GM19043 (cell line): ENCODE data around the gene MAP2K7.
A peak's percentile ranks its signal among the peaks of the same experiment; 100 is the strongest.
"Not testable (repeated sequence)": the region's sequence is repeated elsewhere in the genome, so short reads cannot be mapped to it uniquely, and the experiment has no call there.

ENCODE experiments used
- ATAC-seq: cut with Tn5 transposase; IDR thresholded peaks from one replicate; pipeline ENCODE4 v1.9.1; 2021; ENCODE audit warnings: low read depth; ENCODE audit not compliant: unreplicated experiment

Gene MAP2K7

DNA sequence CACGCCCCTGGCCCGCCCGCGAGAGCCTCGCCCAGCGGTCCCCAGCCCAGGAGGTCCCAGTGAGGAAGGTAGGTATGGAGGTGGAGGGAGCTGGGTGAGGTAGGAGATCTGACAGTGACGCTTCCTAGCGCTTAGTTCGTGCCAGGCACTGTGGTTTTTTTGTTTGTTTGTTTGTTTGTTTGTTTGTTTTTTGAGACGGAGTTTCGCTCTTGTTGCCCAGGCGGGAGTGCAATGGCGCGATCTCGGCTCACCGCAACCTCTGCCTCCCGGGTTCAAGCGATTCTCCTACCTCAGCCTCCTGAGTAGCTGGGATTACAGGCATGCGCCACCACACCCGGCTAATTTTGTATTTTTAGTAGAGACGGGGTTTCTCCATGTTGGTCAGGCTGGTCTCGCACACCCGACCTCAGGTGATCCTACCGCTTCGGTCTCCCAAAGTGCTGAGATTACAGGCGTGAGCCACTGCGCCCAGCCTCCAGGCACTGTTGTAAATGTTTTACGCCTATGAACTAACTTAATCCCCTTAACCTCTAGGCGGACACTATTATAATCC lies 14.5 kb downstream of the MAP2K7 start:
- not testable (repeated sequence) for ATAC-seq

DNA sequence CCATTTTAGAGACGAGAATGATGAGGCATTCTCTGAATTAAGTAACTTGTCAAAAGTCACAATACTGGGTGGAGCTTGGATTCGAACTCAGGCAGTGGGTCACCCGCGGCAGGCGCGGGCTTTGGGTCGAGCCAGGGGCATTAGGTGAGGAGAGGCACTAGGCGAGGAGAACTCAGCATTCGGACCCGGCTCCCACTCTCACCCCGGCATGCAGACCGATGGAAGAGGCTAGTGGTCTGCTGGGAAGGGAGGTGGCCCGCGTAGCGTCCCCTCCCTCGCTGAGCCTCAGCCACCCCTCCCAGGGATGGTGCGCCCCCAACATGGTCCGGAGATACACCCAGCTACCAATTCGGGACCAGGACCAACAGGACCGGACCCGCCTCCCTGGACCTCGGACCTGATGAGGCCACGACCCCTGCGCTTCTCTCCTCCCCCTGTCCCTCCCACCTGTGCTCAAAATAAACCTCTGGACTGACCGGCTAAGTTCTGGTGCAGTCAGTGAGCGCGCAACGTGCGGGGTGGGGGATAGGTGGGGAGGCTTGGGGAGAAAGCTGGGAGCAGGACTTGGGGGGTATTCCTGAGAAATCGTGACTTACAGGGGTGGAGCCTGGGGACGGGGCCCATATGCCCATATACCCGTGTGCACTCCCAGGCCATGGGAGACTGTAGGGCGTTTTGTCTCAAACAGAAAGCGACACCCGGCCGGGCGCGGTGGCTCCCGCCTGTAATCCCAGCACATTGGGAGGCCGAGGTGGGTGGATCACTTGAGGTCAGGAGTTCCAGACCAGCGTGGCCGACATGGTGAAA lies 15.1 kb downstream of the MAP2K7 start:
- no peak for ATAC-seq

DNA sequence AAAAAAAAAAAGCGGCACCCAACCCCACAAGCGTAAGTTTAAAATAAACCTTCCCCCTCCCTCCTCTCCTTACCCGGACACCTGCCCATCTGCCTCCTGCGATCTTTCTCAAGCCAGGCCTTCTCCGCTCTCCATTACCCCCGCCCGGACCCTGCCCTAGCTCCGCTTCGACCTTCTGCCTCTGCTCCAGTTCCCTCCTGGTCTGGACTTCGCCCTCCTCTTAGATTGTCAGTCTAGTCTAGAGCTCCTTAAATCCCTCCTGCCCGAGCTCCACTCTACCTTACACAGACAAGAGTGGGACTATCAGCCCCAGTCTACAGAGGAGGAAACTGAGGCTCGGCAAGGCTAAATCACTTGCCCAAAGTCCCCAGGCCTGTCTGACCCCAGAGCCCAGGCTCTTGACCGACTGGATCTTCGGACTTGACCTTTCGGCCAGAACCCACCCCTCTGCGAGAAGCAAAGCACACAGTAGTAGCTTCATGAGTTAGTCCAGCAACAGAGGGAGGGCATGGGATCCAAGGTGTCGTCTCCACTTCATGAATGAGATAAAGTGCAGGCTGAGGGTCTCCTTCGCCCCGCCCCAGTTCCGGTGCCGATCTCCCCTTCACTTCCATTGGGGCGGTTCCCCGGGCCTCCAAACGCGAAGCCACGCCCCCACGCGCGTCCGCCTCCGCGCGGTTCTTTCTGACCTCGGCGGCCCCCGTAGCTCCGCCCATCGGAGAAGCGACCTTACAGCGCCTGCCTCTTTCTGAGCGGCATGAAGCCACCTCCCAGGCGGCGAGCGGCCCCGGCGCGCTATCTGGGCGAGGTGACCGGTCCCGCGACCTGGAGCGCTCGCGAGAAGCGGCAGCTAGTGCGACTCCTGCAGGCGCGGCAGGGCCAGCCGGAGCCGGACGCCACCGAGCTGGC lies 16.2 kb downstream of the MAP2K7 start, which contains the start of gene SNAPC2:
SNAPC2 (plus strand) TSS at position 729 of the 909 bp plus-strand sequence; CDS start at position 758, 29 bp downstream.
- ATAC-seq: peak; percentile 52

DNA sequence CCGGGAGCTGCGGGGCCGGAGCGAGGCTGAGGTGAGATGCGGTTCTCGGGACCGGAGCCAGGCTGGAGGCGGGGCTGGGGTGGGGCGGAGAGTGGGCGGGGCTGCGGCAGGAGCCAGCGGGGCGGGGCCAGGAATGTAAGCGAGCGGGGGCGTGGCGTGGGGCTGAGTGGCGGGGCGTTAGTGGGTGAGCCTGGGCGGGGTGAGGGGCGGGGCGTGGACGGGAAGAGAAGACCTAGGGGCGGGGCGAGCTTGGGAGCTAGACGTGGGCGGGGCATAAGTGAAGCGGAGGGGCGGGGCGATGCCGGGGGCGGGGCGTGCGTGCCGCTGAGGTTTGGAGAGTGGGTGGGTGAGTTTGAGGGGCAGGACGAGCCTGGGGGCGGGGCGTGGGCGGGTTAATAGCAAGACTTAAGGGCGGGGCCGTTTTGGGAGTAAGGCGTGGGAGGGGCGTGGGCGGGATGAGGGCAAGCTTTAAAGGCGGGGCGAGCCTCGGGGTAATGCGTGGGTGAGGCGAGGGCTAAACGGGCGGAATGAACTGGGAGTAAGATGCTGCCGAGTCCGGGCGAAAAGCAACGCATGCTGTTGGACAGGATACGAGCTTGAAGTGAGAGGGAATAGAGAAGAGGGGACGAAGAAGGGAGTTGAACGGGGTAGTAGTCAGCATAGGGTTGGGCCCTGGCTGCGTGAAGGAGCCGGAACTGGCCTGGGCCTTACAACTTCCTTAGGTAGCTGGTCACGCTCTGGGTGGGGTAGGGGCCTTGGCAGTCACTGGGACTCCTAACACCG lies 17.0 kb downstream of the MAP2K7 start:
- ATAC-seq: peak; percentile 28

DNA sequence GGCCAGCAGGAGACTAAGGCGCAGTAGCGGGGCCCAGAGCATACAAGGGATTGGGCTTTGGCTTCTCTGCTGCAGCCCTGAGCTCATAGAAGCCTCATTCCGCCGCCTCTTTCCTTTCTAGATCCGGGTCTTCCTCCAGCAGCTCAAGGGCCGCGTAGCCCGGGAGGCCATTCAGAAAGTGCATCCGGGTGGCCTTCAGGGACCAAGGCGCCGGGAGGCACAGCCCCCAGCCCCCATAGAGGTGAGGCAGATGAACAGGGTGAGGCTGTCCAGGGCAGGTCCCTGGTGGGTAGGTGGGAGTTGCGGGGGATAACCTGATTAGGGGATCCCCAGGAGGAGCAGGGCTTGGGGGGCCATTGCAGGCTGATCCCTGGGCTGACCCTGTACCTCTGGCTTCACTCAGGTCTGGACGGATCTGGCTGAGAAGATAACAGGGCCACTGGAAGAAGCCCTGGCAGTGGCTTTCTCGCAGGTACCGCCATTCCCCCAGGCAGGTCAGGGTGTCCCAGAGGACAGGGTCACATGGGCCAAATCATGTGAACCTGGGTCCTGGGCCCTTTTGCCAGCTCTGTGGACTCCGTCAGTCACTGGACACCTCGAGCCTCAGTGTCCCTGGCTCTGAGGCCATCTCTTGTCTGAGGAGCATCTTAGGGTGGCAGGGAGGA lies 17.8 kb downstream of the MAP2K7 start:
- ATAC-seq: no peak

DNA sequence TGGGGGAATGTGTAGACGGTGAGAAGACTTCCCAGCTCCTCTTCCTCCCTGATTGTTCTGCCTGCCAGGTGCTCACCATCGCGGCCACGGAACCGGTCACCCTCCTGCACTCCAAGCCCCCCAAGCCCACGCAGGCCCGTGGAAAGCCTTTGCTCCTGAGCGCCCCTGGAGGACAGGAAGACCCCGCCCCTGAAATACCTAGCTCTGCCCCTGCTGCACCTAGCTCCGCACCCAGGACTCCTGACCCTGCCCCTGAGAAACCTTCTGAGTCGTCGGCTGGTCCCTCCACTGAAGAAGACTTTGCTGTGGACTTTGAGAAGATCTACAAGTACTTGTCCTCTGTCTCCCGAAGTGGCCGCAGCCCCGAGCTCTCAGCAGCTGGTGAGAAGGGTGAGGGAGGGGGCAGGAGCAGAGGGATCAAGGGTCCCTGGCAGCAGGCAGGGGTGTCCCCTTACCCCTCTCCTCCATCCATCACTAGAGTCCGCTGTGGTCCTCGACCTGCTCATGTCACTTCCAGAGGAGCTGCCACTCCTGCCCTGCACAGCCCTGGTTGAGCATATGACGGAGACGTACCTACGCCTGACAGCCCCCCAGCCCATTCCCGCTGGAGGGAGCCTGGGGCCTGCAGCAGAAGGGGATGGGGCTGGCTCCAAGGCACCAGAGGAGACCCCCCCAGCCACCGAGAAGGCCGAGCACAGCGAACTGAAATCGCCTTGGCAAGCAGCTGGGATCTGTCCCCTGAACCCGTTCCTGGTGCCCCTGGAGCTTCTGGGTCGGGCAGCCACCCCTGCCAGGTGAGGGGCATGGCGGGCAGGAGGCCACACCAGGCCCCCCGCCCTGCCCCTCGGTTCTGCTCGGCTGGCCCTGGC lies 18.5 kb downstream of the MAP2K7 start:
- no peak for ATAC-seq

DNA sequence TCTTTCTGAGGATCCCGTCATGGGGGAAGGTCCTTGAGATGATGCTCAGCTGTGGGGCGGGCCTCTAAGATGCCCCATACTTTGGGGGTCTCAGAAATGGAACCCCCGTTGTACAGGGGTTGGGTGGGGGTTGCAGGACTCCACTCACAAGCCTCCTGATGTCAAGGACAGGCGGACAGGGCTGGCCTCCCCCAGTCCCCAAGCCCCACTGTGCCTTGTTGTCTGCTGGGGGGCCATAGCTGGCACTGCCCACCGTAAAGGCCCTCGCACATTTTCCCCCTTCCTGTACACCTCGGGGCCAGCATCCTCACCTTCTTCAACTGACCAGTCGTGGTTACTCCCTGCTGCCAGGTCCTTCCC lies 19.1 kb downstream of the MAP2K7 start:
- no peak for ATAC-seq

DNA sequence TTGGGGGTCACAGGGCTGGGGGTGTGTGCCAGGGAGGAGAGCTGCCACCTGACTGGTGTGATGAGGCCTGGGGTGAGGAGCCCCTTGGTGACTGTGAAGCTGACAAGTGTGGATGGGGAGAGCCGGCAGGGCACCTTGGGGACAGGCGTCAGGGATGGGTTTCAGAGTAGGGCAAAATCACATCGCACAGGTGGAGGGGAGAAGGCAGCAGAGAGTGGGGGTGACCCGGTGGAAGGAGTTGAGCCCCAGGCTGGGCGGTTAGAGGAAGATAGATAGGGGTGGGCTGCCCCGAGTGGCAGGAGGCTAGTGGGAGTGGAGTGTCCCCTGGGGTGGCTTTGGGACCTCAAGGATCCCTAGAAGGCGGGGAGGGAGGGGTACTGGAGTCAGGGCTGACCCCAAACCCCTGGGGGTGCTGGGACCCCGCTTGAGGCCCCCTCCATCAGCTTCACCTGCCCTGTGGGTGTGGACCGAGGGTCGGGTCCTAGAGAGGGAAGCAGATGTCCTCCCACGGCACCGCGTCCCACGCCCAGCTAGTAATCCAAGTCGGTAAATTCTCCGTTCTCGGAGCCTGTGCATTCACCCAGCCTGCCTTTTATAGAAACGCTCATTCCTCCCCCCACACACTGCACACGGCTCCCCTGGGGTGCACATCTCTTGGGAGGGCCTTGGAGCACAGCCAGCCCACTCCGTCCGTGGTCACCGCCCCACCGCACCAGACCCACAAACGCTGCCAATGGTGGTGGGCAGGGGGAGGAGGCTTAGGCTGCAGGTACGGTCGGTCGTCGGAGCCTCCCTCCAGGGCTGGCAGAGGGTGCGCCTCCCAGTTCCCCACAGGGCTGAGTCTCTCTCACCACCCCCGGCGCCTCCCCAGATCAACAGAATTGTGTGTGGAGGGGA lies 19.9 kb downstream of the MAP2K7 start:
- ATAC-seq: no peak

DNA sequence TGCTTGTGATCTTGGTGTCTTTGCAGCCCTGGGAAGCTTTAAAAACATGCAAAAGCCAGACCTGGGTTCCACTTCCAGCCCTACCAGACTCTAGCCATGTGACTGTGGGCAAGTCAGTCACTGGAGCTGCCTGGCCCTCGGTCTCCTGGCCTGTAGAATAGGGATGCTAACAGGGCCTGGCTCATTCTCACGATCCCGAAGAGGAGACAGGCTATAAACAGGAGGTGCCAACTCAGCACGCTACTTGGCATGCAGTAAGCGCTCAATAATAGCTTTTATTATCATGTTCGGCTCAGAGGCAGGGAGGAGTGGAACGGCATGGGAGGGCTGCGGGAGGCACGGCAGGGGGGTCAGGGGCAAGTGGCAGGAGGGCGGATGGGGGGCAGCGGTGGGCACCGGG lies 20.6 kb downstream of the MAP2K7 start:
- ATAC-seq: no peak

DNA sequence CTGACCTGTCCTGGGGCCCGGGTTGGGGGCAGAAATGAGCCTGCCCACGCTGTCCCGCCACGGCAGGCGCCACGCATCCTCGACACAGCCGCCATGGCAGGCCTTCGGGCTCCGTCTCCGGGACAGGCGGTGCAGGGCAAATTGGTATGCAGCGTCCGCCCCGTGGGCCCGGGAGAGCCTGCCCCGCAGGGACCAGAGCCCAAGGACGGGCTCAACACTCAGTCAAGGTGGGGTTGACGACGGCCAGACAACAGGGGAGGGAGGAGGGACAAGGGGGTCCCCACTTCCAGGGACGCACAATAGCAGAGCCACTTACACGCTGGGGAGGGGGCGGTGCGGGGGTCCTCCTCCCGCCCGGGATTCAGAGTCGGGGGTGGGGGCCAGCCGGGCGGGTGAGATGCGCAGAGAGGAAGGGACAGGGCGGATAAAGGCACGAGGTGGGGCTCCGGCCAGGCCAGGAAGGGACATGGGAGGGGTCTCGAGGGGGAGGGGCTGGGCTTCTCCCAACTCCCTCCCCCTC lies 21.0 kb downstream of the MAP2K7 start:
- ATAC-seq: no peak

DNA sequence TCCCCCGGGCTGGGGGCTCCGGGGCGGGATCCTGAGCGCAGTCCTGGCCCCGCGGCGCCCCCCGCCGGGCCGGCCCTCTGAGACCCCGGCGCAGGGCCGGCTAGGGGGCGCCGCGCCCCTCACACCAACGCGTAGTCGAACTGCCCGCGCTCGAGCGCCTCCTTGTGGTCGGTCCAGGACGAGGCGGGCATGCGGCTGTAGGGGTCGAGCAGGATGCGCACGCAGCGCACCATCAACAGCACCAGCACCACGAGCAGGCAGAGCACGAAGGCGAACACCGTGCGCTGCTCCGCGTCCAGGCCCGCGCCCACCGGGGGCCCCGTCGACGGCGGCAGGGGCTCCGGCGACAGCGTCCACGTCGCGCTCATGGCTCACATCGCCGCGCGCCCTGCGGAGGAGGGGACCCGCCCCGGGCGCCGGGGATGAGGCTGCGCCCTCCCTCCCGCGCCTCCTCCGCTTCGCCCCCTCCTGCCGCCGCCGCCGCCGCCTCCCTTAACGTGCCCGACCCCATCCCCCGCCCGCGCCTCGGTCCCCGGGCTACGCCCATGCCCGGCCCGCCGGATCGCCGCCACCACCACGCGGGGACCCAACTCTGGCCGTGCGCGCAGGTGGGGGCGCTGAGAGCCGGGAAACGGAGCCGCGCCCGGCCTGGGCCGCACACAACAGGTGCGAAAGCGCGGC lies 21.6 kb downstream of the MAP2K7 start:
- ATAC-seq: no peak

DNA sequence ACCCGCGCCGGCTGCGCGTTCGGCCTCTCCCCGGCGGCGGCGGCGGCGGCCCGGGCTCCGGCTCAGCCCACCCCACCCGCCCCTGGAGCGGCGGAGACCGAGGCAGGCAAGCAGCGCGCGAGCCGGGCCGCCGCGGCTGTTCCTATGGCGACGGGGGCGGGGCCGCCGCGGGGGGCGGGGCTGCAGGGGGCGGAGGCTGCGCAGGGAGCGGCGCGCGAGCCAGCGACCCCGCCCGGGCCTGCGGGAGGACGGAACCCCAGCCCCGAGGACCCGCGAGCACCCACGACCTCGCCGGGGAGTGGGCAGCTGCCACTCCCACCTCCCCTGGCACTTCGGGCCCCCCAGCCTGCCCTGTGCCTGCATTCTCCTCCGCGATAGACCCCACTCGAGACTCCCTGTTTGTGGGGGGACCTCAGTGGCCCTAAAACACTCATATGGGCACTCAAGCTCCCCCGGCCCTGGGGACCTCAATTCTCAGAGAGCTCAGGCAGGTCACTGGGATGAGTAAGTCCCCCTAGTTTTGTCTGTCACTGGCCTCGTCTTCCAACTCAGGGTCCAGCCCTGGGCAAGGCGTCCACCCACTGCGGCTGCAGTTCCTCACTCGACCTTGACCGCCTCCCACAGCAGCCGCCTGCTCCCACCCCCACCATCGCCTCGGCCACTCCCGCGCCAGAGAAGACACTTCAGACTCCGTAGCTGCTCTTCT lies 22.5 kb downstream of the MAP2K7 start, which contains the start of gene CTXN1:
CTXN1 (minus strand) TSS at position 115 of the 706 bp plus-strand sequence. CDS start 597 bp downstream, outside the sequence.
- ATAC-seq: no peak

DNA sequence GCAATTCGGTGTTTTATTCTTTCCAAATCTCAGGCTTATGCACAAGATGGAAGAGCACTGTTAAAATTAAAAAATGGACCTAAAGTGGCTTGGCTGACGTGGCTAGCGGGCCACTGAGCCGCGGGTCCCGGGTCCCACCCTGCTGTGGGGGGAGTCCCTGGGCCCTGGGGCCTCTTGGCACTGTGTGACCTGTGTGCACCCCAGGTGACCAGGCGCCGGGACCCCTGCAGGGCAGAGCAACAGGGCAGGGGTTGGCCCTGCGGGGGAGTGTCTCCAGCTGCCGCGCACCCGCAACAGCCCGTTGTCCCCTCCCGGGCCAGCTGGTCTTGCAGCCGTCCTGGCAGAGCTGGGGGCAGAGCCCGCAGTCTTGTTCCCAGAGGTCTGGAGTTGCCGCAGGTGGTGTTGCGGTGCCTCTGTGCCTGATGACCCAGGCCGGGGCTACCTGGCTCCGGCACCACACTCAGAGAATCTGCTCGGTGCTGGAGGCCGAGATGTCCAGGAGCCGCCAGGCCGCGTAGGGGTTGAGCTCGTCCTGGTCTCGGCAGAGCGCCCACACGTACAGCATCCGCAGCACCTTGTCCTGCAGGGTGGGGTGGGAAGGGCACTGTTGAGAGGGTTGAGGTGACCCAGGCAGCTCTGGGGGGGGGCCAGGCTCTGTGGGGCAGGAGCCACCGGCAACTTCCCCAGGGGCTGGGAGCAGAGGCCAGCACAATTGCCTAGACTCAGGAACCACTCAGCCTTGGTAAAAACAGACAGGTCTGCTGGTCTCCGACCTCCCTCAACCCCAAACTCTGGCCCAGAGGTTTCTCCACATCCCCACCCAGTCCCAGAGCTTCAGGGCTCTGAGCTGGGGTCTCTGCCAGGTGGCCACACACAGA lies 23.3 kb downstream of the MAP2K7 start:
- no peak for ATAC-seq

DNA sequence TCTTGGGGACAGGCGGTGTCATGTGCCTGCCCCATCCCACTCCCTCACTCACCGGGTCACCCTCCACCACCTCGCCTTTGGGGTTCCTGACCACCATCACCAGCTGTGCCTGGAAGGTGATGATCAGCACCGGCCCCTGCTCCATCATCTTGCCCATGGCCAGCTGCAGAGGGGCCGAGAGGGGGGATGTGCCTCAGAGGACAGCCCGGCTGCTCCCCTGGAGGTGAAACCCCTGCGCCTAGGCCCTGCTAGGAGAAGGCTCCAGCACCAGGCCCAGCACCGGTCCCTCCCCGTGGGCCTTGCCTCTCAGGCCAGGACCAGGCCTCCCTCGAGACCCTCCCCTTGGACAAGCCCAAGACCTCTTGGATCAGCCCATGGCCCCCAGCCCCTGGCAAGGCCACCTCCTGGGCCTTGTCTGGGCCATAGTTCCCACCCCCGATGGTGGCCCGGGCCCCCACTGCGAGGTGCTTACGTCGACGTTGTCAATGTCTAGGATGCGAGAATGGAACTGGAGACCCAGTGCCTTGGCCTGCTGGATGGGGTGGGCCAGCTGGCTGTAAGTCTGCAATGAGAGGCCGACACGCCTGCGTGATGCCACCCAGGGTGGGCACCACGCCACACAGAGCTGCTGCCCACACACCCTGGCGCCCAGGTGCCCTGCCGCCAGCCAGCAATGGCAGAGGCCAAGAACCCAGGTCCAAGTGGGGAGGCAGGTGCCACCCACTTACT lies 24.1 kb downstream of the MAP2K7 start:
- no peak for ATAC-seq

DNA sequence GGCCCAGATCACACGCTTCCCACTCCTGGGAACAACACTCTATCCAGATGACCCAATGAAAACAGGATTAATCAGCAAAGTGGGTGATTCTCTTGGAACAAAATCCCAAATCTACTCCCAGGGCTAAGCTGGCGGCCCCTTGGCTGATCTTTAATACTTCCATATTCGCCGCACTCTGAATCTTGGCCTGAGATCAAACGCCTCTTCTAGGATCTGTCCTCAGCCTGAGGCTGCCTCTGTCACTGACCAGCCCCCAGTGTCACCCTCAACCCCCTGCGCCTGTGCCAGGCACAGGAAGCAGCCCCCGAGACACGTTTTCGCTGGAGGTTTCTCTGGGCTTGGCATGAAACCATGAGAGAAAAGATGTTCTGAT lies 24.6 kb downstream of the MAP2K7 start:
- ATAC-seq: no peak
